Skin of body (tissue), 2 donors: ENCODE results near the gene TMEM175. TPM values are rescaled to one million over a fixed set of nuclear protein-coding genes. Genes with fewer than 3 reads are reported as not detected.
A peak's percentile ranks its signal among the peaks of the same experiment; 100 is the strongest.

ENCODE experiments used
- DNase-seq: peaks from one replicate; lab custom pipeline; 2025; lab: John Stamatoyannopoulos, UW
- total RNA-seq: library from RNA; depleted of rRNA; stranded (reverse); fragments of >200 nt; gene quantifications from one replicate; pipeline ENCODE4 v1.2.3, GENCODE V29; 2014

TMEM175 gene, protein sequence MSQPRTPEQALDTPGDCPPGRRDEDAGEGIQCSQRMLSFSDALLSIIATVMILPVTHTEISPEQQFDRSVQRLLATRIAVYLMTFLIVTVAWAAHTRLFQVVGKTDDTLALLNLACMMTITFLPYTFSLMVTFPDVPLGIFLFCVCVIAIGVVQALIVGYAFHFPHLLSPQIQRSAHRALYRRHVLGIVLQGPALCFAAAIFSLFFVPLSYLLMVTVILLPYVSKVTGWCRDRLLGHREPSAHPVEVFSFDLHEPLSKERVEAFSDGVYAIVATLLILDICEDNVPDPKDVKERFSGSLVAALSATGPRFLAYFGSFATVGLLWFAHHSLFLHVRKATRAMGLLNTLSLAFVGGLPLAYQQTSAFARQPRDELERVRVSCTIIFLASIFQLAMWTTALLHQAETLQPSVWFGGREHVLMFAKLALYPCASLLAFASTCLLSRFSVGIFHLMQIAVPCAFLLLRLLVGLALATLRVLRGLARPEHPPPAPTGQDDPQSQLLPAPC
- 25.4 TPM for total RNA-seq

DNA sequence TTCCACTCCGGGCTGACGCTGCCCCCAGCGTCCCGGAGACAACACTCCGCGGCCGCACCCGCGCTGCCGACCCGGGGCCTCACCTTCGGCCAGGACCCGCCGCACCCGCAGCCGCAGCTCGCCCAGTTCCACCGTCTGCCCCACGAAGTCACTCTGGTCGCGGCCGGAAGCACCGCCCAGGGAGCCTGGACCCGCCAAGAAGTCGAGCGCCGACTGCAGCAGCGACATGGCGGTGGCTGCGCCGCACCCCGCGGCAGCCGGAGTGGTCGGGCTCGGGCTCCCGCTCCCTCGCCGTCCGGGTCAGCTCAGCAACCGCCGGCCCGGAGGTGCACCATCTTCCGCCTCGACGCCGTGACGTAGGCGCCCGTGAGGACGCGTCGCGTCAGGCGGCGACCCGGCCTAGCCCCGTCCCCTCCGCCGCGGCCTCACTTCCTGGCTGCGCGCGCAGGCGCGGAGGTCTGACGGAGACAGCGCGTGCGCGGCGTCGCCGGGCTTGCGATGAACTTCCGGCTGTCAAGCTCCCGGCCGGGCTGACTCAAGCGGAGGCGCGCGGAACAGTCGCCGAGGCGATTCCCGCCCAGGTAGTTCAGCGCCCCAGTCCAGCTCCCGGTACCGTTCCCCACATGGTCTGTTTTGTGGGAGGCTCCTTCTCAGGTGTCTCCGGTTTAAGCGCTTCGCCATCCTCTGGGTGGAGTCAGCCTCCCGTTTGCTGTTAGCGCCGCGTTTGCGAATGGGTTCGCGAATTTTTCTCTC is at the start of gene TMEM175, which contains the start of gene GAK:
TSS of gene TMEM175 (plus strand) at position 501 of the 753 bp plus-strand sequence. CDS start 15,280 bp downstream, outside the sequence.
TSS of gene GAK (minus strand) at position 357 of the 753 bp plus-strand sequence. CDS start at position 228, 129 bp downstream.
- peak; percentile 92 for DNase-seq

DNA sequence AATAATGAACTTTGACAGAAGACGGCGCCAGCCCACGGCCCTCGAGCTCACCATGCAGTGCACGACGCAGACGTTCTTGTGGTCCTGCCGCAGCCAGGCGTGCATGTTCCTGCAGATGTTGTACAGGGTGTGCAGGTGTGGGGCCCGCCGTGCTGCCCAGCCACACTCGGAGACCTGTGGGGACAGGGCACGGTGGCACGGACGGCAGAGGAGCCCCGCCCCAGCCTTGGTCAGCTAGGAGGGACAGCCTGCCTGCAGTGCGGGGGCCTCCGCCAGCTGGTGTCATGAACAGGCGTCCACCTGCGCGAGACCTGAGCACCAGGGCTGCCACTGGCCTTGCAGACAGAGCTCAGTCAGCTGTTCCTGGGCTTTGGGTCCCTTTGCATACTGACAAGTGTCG is 49.6 kb upstream of the TMEM175 start:
- DNase-seq, result no peak

DNA sequence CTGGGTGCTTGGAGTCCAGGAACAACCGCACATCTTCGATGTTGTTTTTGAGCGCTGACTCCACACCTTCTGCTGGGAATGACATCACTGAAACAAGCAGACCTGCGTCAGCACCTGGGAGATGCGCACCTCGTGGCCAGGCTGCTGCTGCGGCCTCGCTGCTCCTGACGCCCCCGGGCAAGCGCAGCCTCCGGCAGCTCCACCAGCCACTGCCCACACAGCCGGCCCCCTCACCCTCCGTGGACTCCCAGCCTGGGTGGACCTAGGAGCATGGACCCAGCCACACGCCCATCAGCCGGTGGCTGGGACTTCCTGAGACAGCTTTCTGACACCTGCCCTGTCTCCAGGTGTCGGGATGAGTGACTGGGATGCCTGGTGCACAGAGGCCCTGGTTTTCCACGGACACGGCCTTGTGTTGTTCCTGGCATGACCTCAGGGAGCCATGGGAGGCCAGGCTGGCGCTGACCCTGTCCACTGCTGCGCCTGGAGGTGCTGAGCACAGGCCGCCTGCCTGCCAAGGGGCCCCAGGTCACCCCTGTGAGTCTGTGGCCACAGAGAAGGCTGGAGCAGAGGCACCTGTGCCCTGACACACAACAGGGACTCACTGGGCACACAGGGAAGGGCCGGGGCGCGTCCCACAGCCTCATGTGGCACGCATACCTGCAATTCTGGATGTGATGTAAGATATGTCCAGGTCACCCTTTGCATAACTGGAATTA is 48.7 kb upstream of the TMEM175 start:
- no peak for DNase-seq

DNA sequence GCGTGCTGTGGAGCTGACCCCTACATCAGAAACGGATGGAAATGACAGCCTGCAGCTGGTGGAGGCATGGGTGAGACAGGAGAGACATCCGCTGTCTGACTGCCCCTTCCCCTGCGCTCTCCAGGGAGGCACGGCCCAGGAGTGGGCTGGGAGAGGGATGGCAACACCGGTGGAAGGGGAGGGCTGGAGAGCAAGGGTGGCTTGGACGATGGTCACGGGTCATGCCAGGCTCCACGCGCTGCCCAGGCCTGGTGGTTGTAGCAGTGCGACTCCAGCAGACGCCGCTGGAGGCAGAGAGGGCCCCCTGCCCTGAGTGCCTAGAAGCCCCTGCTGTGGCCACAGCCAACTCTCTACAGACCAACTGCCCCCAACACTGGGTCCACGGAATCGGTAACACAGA is 48.0 kb upstream of the TMEM175 start:
- no peak for DNase-seq

DNA sequence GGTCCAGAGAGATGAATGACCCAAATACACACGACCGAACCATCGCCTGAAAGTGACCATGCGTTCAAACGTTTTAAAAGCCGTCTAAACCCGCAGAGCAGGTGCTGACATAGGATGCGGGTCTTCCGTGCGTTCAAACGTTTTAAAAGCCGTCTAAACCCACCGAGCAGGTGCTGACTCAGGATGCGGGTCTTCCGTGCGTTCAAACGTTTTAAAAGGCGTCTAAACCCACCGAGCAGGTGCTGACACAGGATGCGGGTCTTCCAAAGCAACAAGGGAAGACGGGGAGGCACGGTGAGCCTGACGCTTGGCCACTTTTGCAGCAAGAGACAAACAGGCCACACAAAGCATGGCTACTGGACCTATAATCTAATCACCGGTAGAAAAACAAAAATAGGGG is 47.4 kb upstream of the TMEM175 start:
- no peak for DNase-seq

DNA sequence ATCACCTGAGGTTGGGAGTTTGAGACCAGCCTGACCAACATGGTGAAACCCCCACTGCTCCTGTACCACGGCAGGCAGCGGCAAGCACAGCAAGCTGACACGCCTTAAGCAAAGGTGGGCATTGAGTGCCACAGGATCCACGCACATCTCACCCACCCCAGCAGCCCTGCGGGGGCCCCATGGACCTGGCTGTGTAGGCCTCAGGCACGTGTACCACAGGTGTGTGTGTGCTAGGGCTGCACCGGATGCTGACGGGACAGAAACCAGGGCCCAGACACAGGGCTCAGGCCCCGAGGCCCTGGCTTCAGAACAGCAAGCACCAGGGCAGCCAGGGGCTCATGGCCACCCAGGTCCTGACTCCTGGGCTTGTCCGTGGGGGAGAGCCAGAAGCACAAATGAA is 46.9 kb upstream of the TMEM175 start:
- DNase-seq, result no peak

DNA sequence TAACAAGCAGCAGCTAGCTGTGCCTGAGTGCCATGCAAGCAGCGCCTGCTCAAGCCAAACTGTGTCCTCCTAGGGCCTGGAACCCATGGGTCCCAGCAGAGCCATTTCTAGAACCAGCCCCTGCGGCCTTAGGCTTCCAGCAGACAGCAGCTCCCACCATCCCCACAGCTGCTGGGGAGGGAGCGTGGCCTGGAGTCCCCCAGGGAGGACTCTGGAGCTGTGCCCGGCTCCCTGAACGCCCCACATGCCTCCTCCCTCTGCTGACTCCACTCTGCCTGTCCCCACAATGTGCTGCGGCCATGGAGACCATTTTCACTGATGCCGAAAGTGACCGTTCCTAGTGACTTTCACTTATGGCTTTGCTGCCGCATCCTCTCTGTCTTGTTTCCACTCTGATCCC is 46.0 kb upstream of the TMEM175 start:
- no peak for DNase-seq

DNA sequence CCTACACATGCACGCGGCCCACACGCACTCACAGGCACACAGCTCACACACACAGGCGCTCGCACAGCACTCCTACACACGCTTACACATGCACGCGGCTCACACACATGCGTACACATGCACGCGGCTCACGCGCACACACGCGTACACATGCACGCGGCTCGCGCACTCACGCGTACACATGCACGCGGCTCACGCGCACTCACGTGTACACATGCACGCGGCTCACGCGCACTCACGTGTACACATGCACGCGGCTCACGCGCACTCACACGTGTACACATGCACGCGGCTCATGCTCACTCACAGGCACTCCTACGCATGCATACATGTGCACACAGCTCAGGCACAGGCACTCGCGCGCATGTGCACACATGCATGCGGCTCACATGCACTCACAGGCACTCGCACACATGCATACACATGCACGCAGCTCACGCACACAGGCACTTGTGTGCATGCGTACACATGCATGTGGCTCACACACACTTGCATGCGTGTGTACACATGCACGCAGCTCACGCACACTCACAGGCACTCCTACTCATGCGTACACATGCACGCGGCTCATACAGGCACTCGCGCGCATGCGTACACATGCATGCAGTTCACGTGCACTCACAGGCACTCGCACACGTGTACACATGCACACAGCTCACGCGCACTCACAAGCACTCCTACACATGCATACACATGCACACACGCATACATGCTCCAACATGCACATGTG is 45.1 kb upstream of the TMEM175 start:
- DNase-seq, result no peak

DNA sequence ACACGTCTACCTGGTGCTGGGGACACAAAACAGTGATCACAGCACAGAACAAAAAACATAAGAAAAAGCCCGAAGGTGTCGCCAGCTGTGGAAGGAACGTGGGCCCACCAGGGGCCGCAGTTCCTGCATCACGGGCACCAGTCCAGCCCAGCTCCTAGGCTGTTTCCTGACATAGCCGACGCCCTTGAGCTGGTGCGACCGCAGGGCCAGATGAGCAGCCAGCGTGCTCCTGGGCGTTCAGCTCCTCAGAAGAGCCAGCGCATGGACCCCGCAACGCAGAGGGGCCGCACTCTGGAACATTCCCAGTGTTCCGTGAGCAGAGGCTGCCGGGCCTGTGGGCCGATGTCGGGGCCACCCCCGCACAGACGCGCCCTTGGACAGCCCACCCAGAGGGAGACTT is 44.2 kb upstream of the TMEM175 start:
- no peak for DNase-seq

DNA sequence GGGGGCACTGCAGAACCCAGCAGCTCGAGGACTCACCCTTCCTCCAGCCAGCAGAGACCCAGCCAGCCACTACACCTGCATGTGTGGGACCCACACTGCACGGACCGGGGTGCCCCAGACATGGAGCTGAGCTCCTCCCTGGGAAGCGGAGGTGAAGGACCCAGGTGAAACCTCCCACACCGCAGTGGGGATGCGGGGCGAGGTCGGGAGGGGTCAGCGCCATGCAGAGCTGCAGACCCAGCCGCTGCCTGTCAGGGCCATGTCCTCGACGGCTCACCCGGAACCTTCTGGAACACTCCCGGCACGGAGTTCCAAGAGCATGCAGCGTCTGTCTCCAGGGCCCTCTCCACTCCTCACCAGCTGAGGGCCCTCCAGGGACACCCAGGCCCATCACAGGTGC is 42.7 kb upstream of the TMEM175 start:
- DNase-seq, result no peak

DNA sequence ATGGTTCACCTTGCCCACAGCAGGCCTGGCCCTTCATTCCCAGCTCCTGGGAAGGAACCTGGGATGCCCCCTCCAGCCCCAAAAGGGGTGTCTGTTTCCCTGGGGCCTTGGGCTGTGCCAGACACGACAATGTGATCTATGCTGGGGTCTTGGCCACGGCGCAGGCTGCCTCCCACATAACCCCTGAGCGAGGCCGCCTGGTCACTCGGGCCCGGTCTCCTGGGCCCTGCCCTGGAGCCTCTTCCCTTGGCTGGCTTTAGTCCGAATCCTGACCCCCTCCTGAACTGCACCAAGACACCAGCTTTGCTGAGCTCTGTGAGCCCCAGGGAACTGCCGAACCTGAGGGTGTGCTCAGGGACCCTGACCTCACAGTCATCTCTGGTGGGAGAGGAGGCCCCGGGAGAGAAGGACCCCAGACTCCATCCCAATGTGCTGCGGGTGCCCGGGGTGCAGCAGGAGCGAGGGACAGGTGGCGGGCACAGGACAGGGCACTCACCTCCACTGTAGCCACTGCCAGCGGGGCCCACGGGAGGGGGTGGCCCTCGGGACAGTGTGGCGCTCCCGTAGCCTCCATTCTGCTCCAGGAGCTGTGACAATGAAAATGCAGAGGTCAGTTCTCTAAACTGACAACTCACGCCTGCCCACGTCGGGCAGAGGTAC is 42.1 kb upstream of the TMEM175 start:
- no peak for DNase-seq

DNA sequence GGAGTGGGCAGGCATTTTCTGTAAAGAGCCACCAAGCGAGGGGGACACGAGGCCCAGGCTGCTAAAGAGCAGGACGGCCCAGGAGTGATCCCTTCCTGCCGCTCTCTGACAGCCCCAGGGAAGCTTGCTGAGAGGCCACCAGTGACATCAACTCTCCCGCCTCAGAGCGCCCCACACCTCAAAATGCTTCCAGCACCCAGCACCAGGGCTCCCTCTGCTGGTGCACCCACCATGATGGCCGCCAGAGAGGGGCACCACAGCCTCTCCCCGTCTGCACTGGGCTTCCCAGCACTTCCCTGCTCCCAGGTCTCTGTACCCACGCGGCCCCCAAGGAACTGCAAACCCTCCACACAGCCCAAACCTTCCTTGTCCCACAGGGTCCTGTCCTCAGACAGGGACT is 40.5 kb upstream of the TMEM175 start:
- DNase-seq, result no peak

DNA sequence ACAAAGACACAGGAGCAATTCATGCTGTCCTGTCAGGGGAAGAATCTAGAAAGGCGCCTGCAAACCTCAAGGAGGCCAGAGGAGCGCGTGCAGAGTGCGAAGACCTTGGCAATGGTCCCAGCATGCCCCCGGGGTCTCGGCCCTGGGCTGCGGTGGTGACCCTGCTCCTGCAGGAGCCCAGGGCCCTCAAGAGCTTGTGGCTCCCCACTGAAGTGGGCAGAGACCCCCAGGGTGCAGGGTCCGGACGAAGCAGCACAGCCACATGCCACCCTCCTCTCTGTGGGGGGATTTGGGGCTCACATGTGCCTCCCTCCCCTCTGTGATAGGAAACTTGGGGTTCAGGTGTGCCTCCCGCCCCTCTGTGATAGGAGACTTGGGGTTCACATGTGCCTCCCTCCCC is 39.5 kb upstream of the TMEM175 start:
- no peak for DNase-seq

DNA sequence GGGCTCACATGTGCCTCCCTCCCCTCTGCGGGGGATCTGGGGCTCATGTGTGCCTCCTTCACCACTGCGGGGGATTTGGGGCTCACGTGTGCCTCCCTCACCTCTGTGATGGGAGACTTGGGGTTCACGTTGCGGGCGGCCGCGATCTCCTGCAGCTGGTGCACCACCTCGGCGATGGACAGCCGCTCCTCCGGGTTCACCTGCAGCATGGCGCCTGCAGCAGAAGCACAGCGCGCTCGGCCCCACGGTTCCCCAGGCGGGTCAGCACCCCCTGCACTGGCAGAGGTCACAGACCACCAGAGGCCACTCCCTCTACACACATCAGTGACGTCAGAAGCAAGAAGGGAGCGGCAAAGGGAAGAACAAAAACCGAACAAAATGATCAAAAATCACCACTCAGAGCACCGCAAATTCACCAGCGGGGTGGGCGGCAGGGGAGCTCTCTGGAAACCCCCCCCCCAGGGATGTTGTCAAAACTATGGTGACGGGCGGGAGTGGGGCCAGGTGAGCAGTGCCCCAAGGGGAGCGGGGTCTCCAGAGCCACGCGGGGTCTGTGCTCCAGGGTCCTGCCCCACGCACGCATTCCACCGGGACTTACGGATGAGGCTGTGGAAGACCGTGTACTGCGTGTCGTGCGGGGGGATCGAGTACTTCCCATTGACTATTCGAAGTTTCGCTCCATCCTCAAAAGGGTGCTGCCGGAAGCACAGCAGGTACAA is 38.8 kb upstream of the TMEM175 start:
- DNase-seq, result no peak

DNA sequence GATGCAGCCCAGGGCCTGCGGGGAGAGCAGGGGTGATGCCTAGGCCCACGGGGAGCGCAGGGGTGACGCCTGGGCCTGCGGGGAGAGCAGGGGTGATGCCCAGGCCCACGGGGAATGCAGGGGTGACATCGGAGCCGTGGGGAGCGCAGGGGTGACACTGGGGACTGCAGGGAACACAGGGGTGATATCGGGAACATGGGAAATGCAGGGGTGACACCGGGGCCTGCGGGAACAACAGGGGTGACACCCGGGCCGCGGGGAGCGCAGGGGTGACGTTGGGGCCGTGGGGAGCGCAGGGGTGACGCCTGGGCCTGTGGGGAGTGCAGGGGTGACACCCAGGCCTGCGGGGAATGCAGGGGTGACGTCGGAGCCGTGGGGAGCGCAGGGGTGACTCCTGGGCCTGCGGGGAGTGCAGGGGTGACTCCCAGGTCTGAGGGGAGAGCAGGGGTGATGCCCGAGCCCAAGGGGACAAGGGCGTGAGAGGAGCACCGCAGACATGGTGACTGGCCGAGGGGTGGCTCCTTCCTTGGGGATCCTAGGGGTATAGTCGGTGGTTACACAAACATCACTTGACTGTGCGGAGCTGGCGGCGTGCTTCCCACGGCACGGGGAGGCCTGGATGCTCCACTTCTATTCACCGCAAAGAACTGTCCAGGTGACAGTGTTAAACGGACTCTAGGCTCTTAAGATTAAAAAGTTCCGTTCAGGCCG is 38.1 kb upstream of the TMEM175 start:
- DNase-seq, result no peak

DNA sequence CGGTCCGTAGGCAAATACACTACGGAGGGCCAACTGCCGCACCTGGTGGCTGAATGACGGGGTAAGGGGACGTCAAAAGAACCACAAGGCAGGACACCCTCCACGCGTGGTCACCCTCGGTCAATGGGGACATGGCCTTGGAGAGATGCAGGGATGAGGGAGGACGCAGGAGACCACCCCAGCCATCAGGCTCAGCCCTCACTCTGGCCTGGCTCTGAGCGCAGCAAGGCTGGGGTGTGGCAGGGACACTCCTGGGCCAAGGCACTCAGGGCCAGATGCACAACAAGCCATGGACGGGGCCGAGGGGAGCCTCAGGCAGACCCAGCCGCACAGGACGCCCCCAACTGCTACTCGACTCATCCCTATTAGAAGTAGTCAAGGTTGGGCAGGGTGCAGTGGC is 36.7 kb upstream of the TMEM175 start:
- no peak for DNase-seq

DNA sequence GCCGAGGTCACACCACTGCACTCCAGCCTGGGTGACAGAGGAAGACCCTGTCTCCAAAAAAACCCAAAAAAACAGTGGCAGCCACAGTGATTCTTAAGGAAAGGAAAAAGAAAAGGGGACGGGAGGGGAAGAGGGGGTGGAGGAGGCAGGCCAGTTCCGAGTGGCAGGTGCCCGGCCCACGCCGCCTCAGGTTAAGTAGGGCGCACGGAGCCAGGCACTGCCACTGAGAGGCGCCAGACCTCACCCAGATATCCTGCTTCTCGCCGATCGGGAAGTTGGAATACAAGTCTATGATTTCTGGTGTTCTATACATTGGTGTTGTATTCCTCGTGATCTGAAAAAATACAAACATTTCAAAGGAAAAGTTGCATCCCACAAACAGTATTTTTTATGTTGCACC is 36.0 kb upstream of the TMEM175 start:
- no peak for DNase-seq

DNA sequence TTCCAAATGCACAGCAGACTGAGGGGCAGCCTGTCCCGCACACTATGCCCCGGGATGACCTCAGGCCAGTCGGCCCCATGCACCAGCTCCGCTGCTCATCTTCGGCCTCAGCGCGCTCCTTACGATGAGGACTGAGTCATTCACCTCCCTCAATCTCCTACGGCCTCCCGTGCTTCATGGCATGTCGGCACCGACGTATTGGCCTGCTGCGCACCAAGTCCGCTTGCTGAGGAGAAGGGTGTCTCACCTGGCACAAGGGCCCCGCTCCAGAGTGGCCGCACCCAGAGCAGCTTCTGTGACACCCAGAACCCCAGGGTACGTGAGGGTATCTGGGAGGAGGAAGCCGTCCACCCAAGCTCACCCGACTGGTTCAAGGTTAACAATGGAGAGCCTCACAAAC is 35.6 kb upstream of the TMEM175 start:
- DNase-seq, result no peak

DNA sequence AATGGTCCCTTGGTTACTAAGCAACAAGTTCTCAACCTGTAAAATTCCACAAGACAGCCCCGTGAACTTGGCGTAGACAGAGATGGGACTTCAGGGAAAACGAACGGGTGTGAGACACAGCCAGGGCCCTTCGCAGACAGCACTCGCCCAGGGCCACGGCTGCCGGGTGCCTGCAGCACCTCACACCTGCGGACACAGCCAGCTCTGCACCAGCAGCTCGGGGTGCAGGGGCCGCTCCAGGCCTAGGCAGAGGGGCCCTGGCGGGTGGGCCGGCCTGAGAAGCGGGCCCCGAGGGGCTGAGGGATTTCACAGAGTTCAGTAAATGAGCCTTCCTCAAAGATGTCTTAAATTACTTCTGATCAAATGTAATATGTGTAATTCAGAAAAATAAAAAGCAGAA is 34.1 kb upstream of the TMEM175 start:
- no peak for DNase-seq
